Measurements from ENCODE around the gene ZFYVE28. TPM values are rescaled to one million over a fixed set of nuclear protein-coding genes. Genes with fewer than 3 reads are reported as not detected.
A peak's percentile ranks its signal among the peaks of the same experiment; 100 is the strongest.
"Not testable (repeated sequence)": the region's sequence is repeated elsewhere in the genome, so short reads cannot be mapped to it uniquely, and the experiment has no call there.

ZFYVE28 gene
- total RNA-seq, 1 donor from 2014 or later: 23.2 TPM

- DNase-seq (ENCODE audit: low spot score): no peak
- no peak for ATAC-seq
- intact Hi-C loops (cut with DNase I): no loop called here
Observed at GRCh38 chr4:2433609-2434350, 15.3 kb upstream of the ZFYVE28 start.

GRCh38 chr4:2432991-2433530, 14.6 kb upstream of the ZFYVE28 start:
- no peak for DNase-seq (ENCODE audit: low spot score)
- peak; percentile 29 for ATAC-seq
- intact Hi-C loops (cut with DNase I): no loop called here

- ATAC-seq (no peak), DNase-seq (ENCODE audit: low spot score) (no peak)
- intact Hi-C loops (cut with DNase I): no loop called here
Observed at GRCh38 chr4:2432004-2432403, 13.6 kb upstream of the ZFYVE28 start.

GRCh38 chr4:2429945-2430757, 11.7 kb upstream of the ZFYVE28 start:
- ATAC-seq; DNase-seq (ENCODE audit: low spot score); intact Hi-C loops (cut with DNase I): not testable (repeated sequence)

- intact Hi-C loops (cut with DNase I): no loop called here
- DNase-seq (ENCODE audit: low spot score) (no peak), ATAC-seq (no peak)
Observed at GRCh38 chr4:2428496-2429213, 10.2 kb upstream of the ZFYVE28 start.

GRCh38 chr4:2427383-2428334, 9.2 kb upstream of the ZFYVE28 start:
- no peak for DNase-seq (ENCODE audit: low spot score)
- intact Hi-C loops (cut with DNase I): no loop called here
- no peak for ATAC-seq

- DNase-seq (ENCODE audit: low spot score) (no peak), ATAC-seq (no peak)
- intact Hi-C loops (cut with DNase I): no loop called here
Observed at GRCh38 chr4:2426711-2427275, 8.3 kb upstream of the ZFYVE28 start.

- no peak for DNase-seq (ENCODE audit: low spot score)
- intact Hi-C loops (cut with DNase I): no loop called here
- ATAC-seq: no peak
Observed at GRCh38 chr4:2426069-2426397, 7.6 kb upstream of the ZFYVE28 start.

GRCh38 chr4:2425386-2426068, 7.1 kb upstream of the ZFYVE28 start:
- DNase-seq (ENCODE audit: low spot score): no peak
- ATAC-seq: no peak
- intact Hi-C loops (cut with DNase I): no loop called here

GRCh38 chr4:2424581-2424980, 6.1 kb upstream of the ZFYVE28 start:
- DNase-seq (ENCODE audit: low spot score): no peak
- intact Hi-C loops (cut with DNase I): no loop called here

GRCh38 chr4:2423695-2424094, 5.2 kb upstream of the ZFYVE28 start:
- intact Hi-C loops (cut with DNase I): no loop called here
- ATAC-seq (no peak), DNase-seq (ENCODE audit: low spot score) (no peak)

More at GRCh38 chr4:2424581-2424980, 6.1 kb upstream of the ZFYVE28 start:
- no peak for ATAC-seq

GRCh38 chr4:2423066-2423465, 4.6 kb upstream of the ZFYVE28 start:
- DNase-seq (ENCODE audit: low spot score): no peak
- intact Hi-C loops (cut with DNase I): no loop called here
- ATAC-seq: no peak

GRCh38 chr4:2421928-2422327, 3.5 kb upstream of the ZFYVE28 start:
- no peak for DNase-seq (ENCODE audit: low spot score)
- no peak for ATAC-seq
- intact Hi-C loops (cut with DNase I): no loop called here

GRCh38 chr4:2419814-2420213, 1.4 kb upstream of the ZFYVE28 start:
- no peak for ATAC-seq
- intact Hi-C loops (cut with DNase I): no loop called here
- DNase-seq (ENCODE audit: low spot score): no peak

- ATAC-seq: peak; percentile 98
Observed at GRCh38 chr4:2418650-2419571, 466 bp upstream of the ZFYVE28 start, which contains the start of gene CFAP99. TSS of gene CFAP99 (plus strand) at chr4:2418955.

GRCh38 chr4:2417226-2417764, 1.1 kb downstream of the ZFYVE28 start:
- intact Hi-C loops (cut with DNase I): no loop called here
- ATAC-seq (no peak), DNase-seq (ENCODE audit: low spot score) (no peak)

More at GRCh38 chr4:2418650-2419571, 466 bp upstream of the ZFYVE28 start, which contains the start of gene CFAP99:
- intact Hi-C loops (cut with DNase I): no loop called here
- peak; percentile 98 for DNase-seq (ENCODE audit: low spot score)
